DND-41 (cell line): Measurements from ENCODE around the gene PBRM1.

ENCODE experiments used
- CTCF ChIP-seq: IDR thresholded peaks from 2 replicates; pipeline ENCODE4 v1.5.1; 2012; ENCODE audit warnings: borderline replicate concordance, low read length, moderate library complexity, mild to moderate bottlenecking; ENCODE audit not compliant: poor library complexity, severe bottlenecking; ENCODE audit errors: extremely low read depth
- EZH2 ChIP-seq: IDR thresholded peaks from 3 replicates; pipeline ENCODE4 v1.6.1; 2012; ENCODE audit warnings: borderline replicate concordance, low read depth, mild to moderate bottlenecking, moderate library complexity, low read length, inconsistent platforms; ENCODE audit not compliant: severe bottlenecking

- TF ChIP-seq CTCF (no peak), EZH2 (no peak)
Observed at GRCh38 chr3:52705688-52706686, 20.3 kb upstream of the PBRM1 start, which contains the start of the genes GLT8D1 and SPCS1.
